PC-9 (cell line): ENCODE results near the gene PLS3. TPM values are rescaled to one million over a fixed set of nuclear protein-coding genes. Genes with fewer than 3 reads are reported as not detected.
"Not testable (repeated sequence)": the region's sequence is repeated elsewhere in the genome, so short reads cannot be mapped to it uniquely, and the experiment has no call there.

Experiments used
- BruUV-seq: library from RNA; stranded (reverse); fragments of 400-500 nt; replicated peaks from 2 replicates; lab custom pipeline; 2021; lab: Mats Ljungman, UMichigan
- CTCF ChIA-PET: fragments of 300-600 bp; sonication (Branson Sonifier 250); formaldehyde crosslinking; loops from one replicate; lab custom pipeline; 2022; ENCODE audit warnings: antibody characterized with exemption; lab: Charles Lee
- POLR2A ChIA-PET: fragments of 300-600 bp; sonication (Branson Sonifier 250); formaldehyde crosslinking; loops from one replicate; lab custom pipeline; 2022; ENCODE audit warnings: antibody characterized with exemption; ENCODE audit not compliant: unreplicated experiment; lab: Charles Lee
- DNase-seq, 2 experiments: peaks; one replicate each; pipeline versions ENCODE4 v3.0.0 to v3.0.0-alpha.2; 2015 to 2022; ENCODE audit warnings: mixed read lengths in 1 of 2
- H2AFZ ChIP-seq: fragments of 200-600 bp; sonication (generic); 2 replicates; pipeline ENCODE4 v1.8.1; 2017; ENCODE audit warnings: antibody characterized with exemption
- H3F3A ChIP-seq: fragments of 200-600 bp; sonication (generic); 2 replicates; pipeline ENCODE4 v1.8.1; 2017; ENCODE audit warnings: antibody characterized with exemption, mild to moderate bottlenecking, low read depth; ENCODE audit not compliant: insufficient read depth
- H3K27ac ChIP-seq: fragments of 200-600 bp; sonication (generic); 2 replicates; pipeline ENCODE4 v1.6.1; 2016; ENCODE audit warnings: mixed run types
- H3K27me3 ChIP-seq: fragments of 200-600 bp; sonication (generic); 2 replicates; pipeline ENCODE4 v1.6.1; 2016; ENCODE audit warnings: low read depth, mixed run types; ENCODE audit not compliant: insufficient read depth
- H3K36me3 ChIP-seq: fragments of 200-600 bp; sonication (generic); 2 replicates; pipeline ENCODE4 v1.6.1; 2016; ENCODE audit warnings: low read depth, mixed run types
- H3K4me1 ChIP-seq: fragments of 200-600 bp; sonication (generic); replicated peaks from 2 replicates; pipeline ENCODE4 v1.6.1; 2016; ENCODE audit warnings: mixed run types; ENCODE audit not compliant: insufficient read depth
- H3K4me2 ChIP-seq: fragments of 200-600 bp; sonication (generic); 2 replicates; pipeline ENCODE4 v1.6.1; 2017; ENCODE audit warnings: mixed run types
- H3K4me3 ChIP-seq: fragments of 200-600 bp; sonication (generic); 2 replicates; pipeline ENCODE4 v1.6.1; 2016; ENCODE audit warnings: mixed run types
- H3K79me2 ChIP-seq: fragments of 200-600 bp; sonication (generic); 2 replicates; pipeline ENCODE4 v1.6.1; 2017; ENCODE audit warnings: low read depth, mixed run types
- H3K9me2 ChIP-seq: fragments of 200-600 bp; sonication (generic); 2 replicates; pipeline ENCODE4 v1.8.1; 2017; ENCODE audit warnings: mild to moderate bottlenecking; ENCODE audit not compliant: insufficient read depth
- H3K9me3 ChIP-seq: fragments of 200-600 bp; sonication (generic); 2 replicates; pipeline ENCODE4 v1.8.1; 2016; ENCODE audit warnings: low read depth; ENCODE audit not compliant: insufficient read depth
- H4K20me1 ChIP-seq: fragments of 200-600 bp; sonication (generic); 2 replicates; pipeline ENCODE4 v1.8.1; 2017; ENCODE audit not compliant: insufficient read depth
- EZH2 ChIP-seq: fragments of 200-600 bp; sonication (generic); IDR thresholded peaks from 2 replicates; pipeline ENCODE4 v1.8.0; 2017; ENCODE audit warnings: antibody characterized with exemption, low read depth
- intact Hi-C: fragments of 100-400 bp; cut with micrococcal nuclease; formaldehyde crosslinking; loops from one replicate; pipeline ENCODE4 v1.10.0; 2022; ENCODE audit not compliant: unreplicated experiment
- total RNA-seq: library from RNA; stranded (reverse); gene quantifications from 2 replicates; pipeline ENCODE4 v1.2.3, GENCODE V29; 2021
- TF ChIP-seq, protein P1 (sequence below): fragments of 200-600 bp; sonication (generic); conservative IDR thresholded peaks from 2 replicates; pipeline ENCODE4 v1.6.1; 2017; ENCODE audit warnings: mixed run types, antibody characterized with exemption, mild to moderate bottlenecking, moderate library complexity

Gene PLS3
- total RNA-seq, 1 experiment from 2014 or later: 257 TPM

DNA sequence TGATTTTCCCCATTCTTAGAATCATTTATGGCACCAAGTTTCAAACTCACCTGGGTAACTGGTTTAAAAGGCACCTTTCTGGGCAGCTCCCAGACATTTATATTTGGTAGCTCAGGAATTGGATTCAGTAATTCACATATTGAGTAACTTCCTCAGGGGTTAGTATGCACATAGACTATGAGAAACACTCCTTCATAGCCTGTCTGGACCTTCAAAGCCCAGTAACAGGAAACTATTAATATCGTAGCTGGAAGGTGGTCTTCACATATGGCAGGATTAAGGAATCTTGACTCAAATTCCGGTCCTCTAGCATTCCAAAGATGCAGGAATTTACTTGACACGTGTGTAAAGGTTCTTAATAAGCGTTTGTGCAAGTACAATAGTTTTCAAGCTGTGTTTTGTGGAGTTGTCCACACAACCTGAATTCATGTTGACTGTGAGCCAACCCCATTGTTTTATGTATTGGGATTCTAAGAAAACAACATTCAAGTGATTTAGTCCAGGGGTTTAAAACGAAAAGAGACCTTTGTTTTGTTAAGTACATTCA is 78.4 kb downstream of the PLS3 start:
- POLR2A ChIA-PET: no interaction called here

DNA sequence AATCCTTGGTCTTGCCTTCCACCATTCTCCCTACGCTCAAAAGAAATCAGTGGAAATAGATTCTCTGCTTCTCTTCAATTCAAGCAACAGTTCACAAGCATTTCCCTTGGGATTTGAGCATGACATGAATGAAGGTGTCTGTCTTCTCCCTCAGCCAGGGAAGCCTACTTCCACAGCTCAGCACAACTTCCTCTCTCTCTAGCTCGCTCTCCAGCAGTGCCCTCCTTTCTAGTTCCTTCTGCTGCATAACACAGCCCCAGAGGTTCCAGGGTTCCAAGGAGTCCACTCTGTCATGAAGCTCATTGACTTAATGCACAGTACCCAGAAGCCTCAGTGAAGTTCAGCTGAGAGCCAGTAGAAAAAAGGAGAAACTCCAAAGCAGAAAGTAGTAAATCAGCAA is 81.3 kb downstream of the PLS3 start:
- intact Hi-C loops: loop anchor here (2.0 kb wide), 1 partner anchor 82 kb away; the partner anchor contains the start of gene PLS3
- Histone ChIP-seq H4K20me1 (no peaks in the 10 kb centered on the region), H3F3A (no peaks in the 10 kb centered on the region), H3K27ac (peak overlapping the region; percentile 20), H3K9me3 (no peaks in the 10 kb centered on the region), H2AFZ (no peak overlapping the region), H3K79me2 (no peaks in the 10 kb centered on the region), H3K4me2 (no peak overlapping the region), H3K4me1 (no peaks in the 10 kb centered on the region), H3K9me2 (no peaks in the 10 kb centered on the region), H3K4me3 (no peak overlapping the region), H3K36me3 (peaks cover 7% of the 10 kb centered on the region; the same call in 1 of the 2 replicates), H3K27me3 (no peaks in the 10 kb centered on the region)
- ChIA-PET CTCF (interaction anchor here (0.6 to 1.8 kb wide), 3 partner anchors 80 to 312 kb away, joined by 3 to 7 read pairs (median 3); no protein-coding TSS in a partner anchor), POLR2A (interaction anchor here (1.1 kb wide), 1 partner anchor 35 kb away, joined by 3 read pairs; no protein-coding TSS in a partner anchor)
- no TSS peak for BruUV-seq
- TF ChIP-seq EZH2: no peak
- TF ChIP-seq, protein P1, sequence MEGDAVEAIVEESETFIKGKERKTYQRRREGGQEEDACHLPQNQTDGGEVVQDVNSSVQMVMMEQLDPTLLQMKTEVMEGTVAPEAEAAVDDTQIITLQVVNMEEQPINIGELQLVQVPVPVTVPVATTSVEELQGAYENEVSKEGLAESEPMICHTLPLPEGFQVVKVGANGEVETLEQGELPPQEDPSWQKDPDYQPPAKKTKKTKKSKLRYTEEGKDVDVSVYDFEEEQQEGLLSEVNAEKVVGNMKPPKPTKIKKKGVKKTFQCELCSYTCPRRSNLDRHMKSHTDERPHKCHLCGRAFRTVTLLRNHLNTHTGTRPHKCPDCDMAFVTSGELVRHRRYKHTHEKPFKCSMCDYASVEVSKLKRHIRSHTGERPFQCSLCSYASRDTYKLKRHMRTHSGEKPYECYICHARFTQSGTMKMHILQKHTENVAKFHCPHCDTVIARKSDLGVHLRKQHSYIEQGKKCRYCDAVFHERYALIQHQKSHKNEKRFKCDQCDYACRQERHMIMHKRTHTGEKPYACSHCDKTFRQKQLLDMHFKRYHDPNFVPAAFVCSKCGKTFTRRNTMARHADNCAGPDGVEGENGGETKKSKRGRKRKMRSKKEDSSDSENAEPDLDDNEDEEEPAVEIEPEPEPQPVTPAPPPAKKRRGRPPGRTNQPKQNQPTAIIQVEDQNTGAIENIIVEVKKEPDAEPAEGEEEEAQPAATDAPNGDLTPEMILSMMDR: no peak
- DNase-seq: no peak

More for the DNA sequence above, 78.4 kb downstream of the PLS3 start:
- intact Hi-C loops: no loop called here
- no TSS peak for BruUV-seq
- Histone ChIP-seq H3K27ac (no peak overlapping the region), H3K9me3 (no peaks in the 10 kb centered on the region), H3K4me2 (no peak overlapping the region), H3K9me2 (no peaks in the 10 kb centered on the region), H3K4me3 (no peak overlapping the region), H4K20me1 (no peaks in the 10 kb centered on the region), H2AFZ (no peak overlapping the region), H3K4me1 (no peaks in the 10 kb centered on the region), H3K79me2 (no peaks in the 10 kb centered on the region), H3K27me3 (no peaks in the 10 kb centered on the region), H3F3A (no peaks in the 10 kb centered on the region), H3K36me3 (no peaks in the 10 kb centered on the region)
- DNase-seq: no peak
- CTCF ChIA-PET: interaction anchor here (0.5 kb wide), 1 partner anchor 305 kb away, joined by 4 read pairs; no protein-coding TSS in a partner anchor
- TF ChIP-seq, protein P1: no peak
- no peak for TF ChIP-seq EZH2

DNA sequence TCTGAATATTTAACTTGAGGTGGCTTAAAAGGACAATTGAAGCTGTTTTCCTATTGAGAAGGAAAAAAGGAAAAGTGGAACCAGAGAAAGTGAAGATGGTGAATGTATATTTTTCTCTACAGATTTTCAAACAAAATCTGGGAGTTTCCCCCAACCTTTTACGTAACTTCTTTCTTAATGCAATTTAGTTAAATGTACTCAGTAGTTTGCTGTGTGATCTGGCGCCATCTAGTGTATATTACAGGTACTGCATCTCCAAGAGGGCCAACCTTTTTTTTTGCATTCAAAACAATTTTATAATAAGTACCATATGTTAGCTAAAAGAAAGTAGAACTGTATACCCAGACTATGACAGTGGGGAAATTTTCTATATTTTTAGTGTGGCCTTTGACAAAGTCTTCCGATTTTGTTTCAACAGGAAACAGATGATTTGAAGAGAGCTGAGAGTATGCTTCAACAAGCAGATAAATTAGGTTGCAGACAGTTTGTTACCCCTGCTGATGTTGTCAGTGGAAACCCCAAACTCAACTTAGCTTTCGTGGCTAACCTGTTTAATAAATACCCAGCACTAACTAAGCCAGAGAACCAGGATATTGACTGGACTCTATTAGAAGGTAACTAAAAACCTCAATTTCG is 82.0 kb downstream of the PLS3 start:
- CTCF ChIA-PET: interaction anchor here (0.6 to 1.8 kb wide), 2 partner anchors 81 to 312 kb away, joined by 3 to 7 read pairs; no protein-coding TSS in a partner anchor

DNA sequence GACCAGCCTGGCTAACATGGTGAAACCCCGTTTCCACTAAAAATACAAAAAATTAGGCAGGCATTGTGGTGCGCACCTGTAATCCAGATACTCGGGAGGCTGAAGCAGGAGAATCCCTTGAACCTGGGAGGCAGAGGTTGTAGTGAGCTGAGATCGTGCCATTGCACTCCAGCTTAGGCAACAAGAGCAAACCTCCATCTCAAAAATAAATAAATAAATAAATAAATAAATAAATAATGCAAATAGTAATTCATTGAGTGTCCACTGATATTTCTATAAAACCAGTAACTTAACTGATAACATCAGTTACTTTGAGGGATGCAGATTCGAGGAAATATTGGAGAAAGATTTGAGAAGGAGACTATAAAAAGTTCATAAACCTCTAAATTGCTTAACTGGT is 83.4 kb downstream of the PLS3 start:
- intact Hi-C loops, H3K79me2 ChIP-seq, H3K9me3 ChIP-seq, POLR2A ChIA-PET, H3K4me1 ChIP-seq, BruUV-seq, DNase-seq, H4K20me1 ChIP-seq, H3K4me3 ChIP-seq, H3F3A ChIP-seq, H3K27me3 ChIP-seq, H3K9me2 ChIP-seq, H3K4me2 ChIP-seq, H2AFZ ChIP-seq, CTCF ChIA-PET, H3K27ac ChIP-seq: not testable (repeated sequence)
- peaks cover 12% of the 10 kb centered on the region; the same call in 1 of the 2 replicates for H3K36me3 ChIP-seq

More for the DNA sequence above, 82.0 kb downstream of the PLS3 start:
- Histone ChIP-seq H3K27me3 (no peaks in the 10 kb centered on the region), H3K4me1 (no peaks in the 10 kb centered on the region), H3K9me2 (no peaks in the 10 kb centered on the region), H3K79me2 (no peaks in the 10 kb centered on the region), H3K4me2 (no peak overlapping the region), H3K9me3 (no peaks in the 10 kb centered on the region), H4K20me1 (no peaks in the 10 kb centered on the region), H3K4me3 (no peak overlapping the region), H3K27ac (peak overlapping the region; percentile 20; the same call in 1 of the 2 replicates), H2AFZ (no peak overlapping the region), H3F3A (no peaks in the 10 kb centered on the region), H3K36me3 (peaks cover 12% of the 10 kb centered on the region; the same call in 1 of the 2 replicates)
- TF ChIP-seq, protein P1: peak; percentile 99
- no peak for TF ChIP-seq EZH2
- POLR2A ChIA-PET: interaction anchor here (0.6 to 1.1 kb wide), 2 partner anchors 36 to 73 kb away, joined by 3 read pairs; no protein-coding TSS in a partner anchor
- no TSS peak for BruUV-seq
- intact Hi-C loops: loop anchor here (1.0 to 2.0 kb wide), 3 partner anchors 82 to 416 kb away; partner anchors contain the start of gene PLS3
- peak; percentile 41 to 44 for DNase-seq
